ENCODE measurements around the gene SUPT20H.

The SUPT20H gene

GRCh38 chr13:37058910-37059847 lies at the start of gene SUPT20H:
Gene SUPT20H, minus strand, starts transcription at chr13:37059688. Its CDS starts 8,198 bp downstream, at chr13:37051490.
- peak; percentile 94 to 95 for DNase-seq

GRCh38 chr13:37109051-37109678 lies 49.7 kb upstream of the SUPT20H start:
- DNase-seq, result no peak

- no peak for DNase-seq
Measured at GRCh38 chr13:37107868-37108267, 48.4 kb upstream of the SUPT20H start.

- no peak for DNase-seq
Measured at GRCh38 chr13:37107456-37107855, 48.0 kb upstream of the SUPT20H start.

- no peak for DNase-seq
Measured at GRCh38 chr13:37106642-37107041, 47.2 kb upstream of the SUPT20H start.

- no peak for DNase-seq
Measured at GRCh38 chr13:37105251-37105714, 45.8 kb upstream of the SUPT20H start, which contains the start of gene CSNK1A1L. Gene CSNK1A1L, minus strand, starts transcription at chr13:37105664. Its CDS starts 408 bp downstream, at chr13:37105256.

GRCh38 chr13:37102896-37103295 lies 43.4 kb upstream of the SUPT20H start:
- DNase-seq, result no peak

- DNase-seq, result no peak
Measured at GRCh38 chr13:37101201-37101600, 41.7 kb upstream of the SUPT20H start.

GRCh38 chr13:37100731-37101130 lies 41.2 kb upstream of the SUPT20H start:
- DNase-seq, result no peak

GRCh38 chr13:37097076-37097475 lies 37.6 kb upstream of the SUPT20H start:
- no peak for DNase-seq

- no peak for DNase-seq
Measured at GRCh38 chr13:37094840-37095239, 35.4 kb upstream of the SUPT20H start.

- DNase-seq, result no peak
Measured at GRCh38 chr13:37094099-37094498, 34.6 kb upstream of the SUPT20H start.

GRCh38 chr13:37091835-37092234 lies 32.3 kb upstream of the SUPT20H start:
- no peak for DNase-seq

GRCh38 chr13:37090912-37091311 lies 31.4 kb upstream of the SUPT20H start:
- DNase-seq, result no peak

GRCh38 chr13:37089495-37089894 lies 30.0 kb upstream of the SUPT20H start:
- no peak for DNase-seq

- DNase-seq, result no peak
Measured at GRCh38 chr13:37087486-37087885, 28.0 kb upstream of the SUPT20H start.

- no peak for DNase-seq
Measured at GRCh38 chr13:37085606-37086005, 26.1 kb upstream of the SUPT20H start.

- DNase-seq, result no peak
Measured at GRCh38 chr13:37076818-37077217, 17.3 kb upstream of the SUPT20H start.

GRCh38 chr13:37075164-37075563 lies 15.7 kb upstream of the SUPT20H start:
- no peak for DNase-seq

- DNase-seq, result no peak
Measured at GRCh38 chr13:37074703-37075102, 15.2 kb upstream of the SUPT20H start.

- DNase-seq, result no peak
Measured at GRCh38 chr13:37072024-37072423, 12.5 kb upstream of the SUPT20H start.

- no peak for DNase-seq
Measured at GRCh38 chr13:37070956-37071355, 11.5 kb upstream of the SUPT20H start.

- no peak for DNase-seq
Measured at GRCh38 chr13:37070145-37070695, 10.7 kb upstream of the SUPT20H start.

All from activated CD4-positive, alpha-beta T cell treated with anti-CD3 and anti-CD28 coated beads, Interleukin-2, amount 50 U/mL, for 48 hours (primary cell).